ENCODE results near the gene RBMS1. TPM values are rescaled to one million over a fixed set of nuclear protein-coding genes. Genes with fewer than 3 reads are reported as not detected.

Gene RBMS1
- total and polyA plus RNA-seq, 12 donors: 22.6 to 77.7 (median 59.0) TPM

DNA sequence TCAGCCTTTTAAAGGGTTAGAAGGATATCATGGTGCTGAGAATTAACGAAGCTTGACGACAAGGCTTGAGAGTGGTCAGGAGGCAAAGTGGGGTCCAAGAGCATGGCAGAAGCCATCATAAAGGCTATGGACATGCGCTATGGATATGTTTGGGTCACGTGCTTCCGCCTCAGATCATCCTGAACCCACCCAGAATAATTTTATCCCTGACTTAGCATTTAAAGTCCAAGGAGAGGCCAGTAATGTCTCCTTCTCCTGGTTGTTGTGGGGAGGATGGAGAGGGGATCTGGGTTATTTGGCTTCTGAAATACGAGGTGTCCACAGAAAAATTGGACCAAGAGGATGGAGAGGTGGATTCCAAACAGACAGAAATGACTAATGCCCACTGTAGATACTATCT, 38.8 kb upstream of the RBMS1 start:
- Histone ChIP-seq H3K9me3 (no peaks in the 10 kb centered on the region), H3K4me1 (peaks cover 2 to 22% (median 15%) of the 10 kb centered on the region in 9 donors), H3K27ac (no peak overlapping the region), H3K27me3 (no peaks in the 10 kb centered on the region), H3K4me3 (no peak overlapping the region), H3K36me3 (no peaks in the 10 kb centered on the region)
- DNase-seq (no peak), ATAC-seq (no peak)
- TF ChIP-seq, protein P1, sequence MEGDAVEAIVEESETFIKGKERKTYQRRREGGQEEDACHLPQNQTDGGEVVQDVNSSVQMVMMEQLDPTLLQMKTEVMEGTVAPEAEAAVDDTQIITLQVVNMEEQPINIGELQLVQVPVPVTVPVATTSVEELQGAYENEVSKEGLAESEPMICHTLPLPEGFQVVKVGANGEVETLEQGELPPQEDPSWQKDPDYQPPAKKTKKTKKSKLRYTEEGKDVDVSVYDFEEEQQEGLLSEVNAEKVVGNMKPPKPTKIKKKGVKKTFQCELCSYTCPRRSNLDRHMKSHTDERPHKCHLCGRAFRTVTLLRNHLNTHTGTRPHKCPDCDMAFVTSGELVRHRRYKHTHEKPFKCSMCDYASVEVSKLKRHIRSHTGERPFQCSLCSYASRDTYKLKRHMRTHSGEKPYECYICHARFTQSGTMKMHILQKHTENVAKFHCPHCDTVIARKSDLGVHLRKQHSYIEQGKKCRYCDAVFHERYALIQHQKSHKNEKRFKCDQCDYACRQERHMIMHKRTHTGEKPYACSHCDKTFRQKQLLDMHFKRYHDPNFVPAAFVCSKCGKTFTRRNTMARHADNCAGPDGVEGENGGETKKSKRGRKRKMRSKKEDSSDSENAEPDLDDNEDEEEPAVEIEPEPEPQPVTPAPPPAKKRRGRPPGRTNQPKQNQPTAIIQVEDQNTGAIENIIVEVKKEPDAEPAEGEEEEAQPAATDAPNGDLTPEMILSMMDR (IDR thresholded peaks at IDR 0.05): no peak
- intact Hi-C loops (cut with DNase I): no loop called here
- WGBS, 2 donors: 97 to 98% methylated on average over 6 of the region's 6 CpGs

GRCh38 chr2:160522951-160523710, 29.5 kb upstream of the RBMS1 start:
- no peak overlapping the region for H3K4me3 ChIP-seq
- intact Hi-C loops (cut with DNase I): no loop called here
- DNase-seq (no peak), ATAC-seq (no peak)
- 87 to 93% methylated on average over 4 of the region's 4 CpGs for WGBS, 2 donors
- H3K27ac ChIP-seq: peak overlapping the region in 1 of 10 donors; percentile 48
- H3K27me3 ChIP-seq: no peaks in the 10 kb centered on the region
- no peaks in the 10 kb centered on the region for H3K36me3 ChIP-seq
- peaks cover 0 to 8% (median 0%) of the 10 kb centered on the region in 9 donors for H3K4me1 ChIP-seq
- TF ChIP-seq, protein P1 (IDR thresholded peaks at IDR 0.05): no peak
- peaks cover 0 to 8% (median 0%) of the 10 kb centered on the region in 11 donors for H3K9me3 ChIP-seq

- Histone ChIP-seq H3K27me3 (no peaks in the 10 kb centered on the region), H3K36me3 (no peaks in the 10 kb centered on the region), H3K4me1 (peaks cover 0 to 19% (median 6%) of the 10 kb centered on the region in 9 donors), H3K4me3 (no peak overlapping the region), H3K27ac (no peak overlapping the region), H3K9me3 (no peaks in the 10 kb centered on the region)
- no peak for DNase-seq
- no peak for ATAC-seq
- TF ChIP-seq, protein P1 (IDR thresholded peaks at IDR 0.05): no peak
- intact Hi-C loops (cut with DNase I): loop anchor here in 1 of 10 donors (1.0 kb wide), 1 partner anchor 10 kb away; no protein-coding TSS in a partner anchor
- 64 to 76% methylated on average over 2 of the region's 2 CpGs for WGBS, 2 donors
Measured at GRCh38 chr2:160517731-160518130, 24.1 kb upstream of the RBMS1 start.

DNA sequence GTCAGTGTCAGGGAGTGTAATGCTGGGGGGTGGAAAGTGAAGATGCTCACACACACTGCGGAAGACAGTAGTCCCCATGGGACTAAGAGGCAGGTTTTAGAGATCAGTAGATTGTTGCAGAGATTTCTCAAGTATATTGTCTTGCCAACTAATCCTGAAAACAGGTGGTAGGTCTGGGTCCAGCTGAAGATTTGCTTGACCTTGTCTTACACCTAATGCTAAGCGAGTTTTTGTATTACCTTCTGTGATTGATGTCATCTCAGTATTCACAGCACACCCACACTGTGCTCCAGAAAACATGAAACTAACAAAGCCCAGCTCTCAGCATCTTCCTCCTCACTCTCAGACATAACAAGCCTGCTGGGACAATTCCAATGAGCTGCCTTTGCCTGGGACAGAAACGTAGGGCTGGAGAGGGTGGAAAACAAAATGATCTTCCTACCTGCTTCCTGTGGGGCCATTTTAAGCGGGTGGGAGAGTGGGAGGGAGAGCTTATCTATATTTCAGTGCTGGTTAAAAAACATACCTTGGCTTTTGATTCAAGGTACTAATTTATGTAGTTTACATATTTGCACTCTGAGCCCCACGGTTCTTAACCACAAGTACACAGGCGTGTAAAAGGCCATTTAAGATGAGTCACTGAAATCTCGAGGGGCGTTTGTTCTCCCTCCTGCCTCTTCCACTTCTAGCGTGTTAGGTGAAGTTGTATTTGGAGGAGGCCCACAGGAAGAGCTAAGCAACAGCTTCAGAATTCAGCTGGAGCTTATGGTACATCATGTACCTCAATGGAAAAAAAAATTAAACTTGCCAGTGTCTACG, 23.1 kb upstream of the RBMS1 start:
- Histone ChIP-seq H3K4me3 (no peak overlapping the region), H3K27ac (peak overlapping the region in 2 of 10 donors; percentile 17 to 37), H3K36me3 (no peaks in the 10 kb centered on the region), H3K4me1 (peaks cover 0 to 26% (median 4%) of the 10 kb centered on the region in 9 donors), H3K9me3 (no peaks in the 10 kb centered on the region), H3K27me3 (no peaks in the 10 kb centered on the region)
- DNase-seq: no peak
- peak in 4 of 8 donors; percentile 21 to 63 (median 41) for ATAC-seq
- intact Hi-C loops (cut with DNase I): no loop called here
- TF ChIP-seq, protein P1 (IDR thresholded peaks at IDR 0.05): no peak
- WGBS, 2 donors: 71 to 77% methylated on average over 10 of the region's 10 CpGs
